GM19463 (cell line): ENCODE measurements around the gene CEPT1.

ENCODE experiments used
- ATAC-seq: cut with Tn5 transposase; IDR thresholded peaks from one replicate; pipeline ENCODE4 v1.9.1; 2021; ENCODE audit warnings: mild to moderate bottlenecking, moderate library complexity; ENCODE audit not compliant: unreplicated experiment

CEPT1 gene

DNA sequence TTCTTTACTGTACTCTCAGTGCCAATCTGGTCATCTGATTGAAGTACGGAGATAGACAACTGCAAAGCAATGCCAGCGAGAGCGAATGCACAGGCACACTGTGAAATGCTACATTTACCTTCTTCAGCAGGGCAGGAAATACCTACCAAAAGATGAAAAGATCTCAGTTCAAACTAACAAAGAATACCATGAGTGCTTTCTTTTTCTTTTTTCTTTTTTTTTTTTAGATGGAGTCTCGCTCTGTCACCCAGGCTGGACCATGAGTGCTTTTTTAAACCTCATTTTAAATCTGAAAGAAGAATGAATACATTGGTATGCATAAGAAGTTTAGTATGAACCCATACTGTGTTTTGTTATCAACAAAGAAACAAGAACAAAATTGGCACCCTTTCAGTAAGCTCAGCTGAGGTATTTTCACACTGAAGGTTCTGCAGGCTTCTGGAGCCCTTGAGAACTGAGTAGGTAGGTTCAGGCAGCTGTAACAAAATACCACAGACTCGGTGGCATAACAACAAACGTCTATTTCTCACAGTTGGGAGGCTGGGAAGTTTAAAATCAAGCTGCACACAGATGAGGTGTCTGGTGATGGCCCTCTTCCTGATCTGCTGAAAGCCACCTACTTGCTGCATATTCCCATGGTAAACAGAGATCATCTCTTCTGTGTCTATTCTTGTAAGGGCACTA lies 85.8 kb downstream of the CEPT1 start:
- ATAC-seq = no peak

DNA sequence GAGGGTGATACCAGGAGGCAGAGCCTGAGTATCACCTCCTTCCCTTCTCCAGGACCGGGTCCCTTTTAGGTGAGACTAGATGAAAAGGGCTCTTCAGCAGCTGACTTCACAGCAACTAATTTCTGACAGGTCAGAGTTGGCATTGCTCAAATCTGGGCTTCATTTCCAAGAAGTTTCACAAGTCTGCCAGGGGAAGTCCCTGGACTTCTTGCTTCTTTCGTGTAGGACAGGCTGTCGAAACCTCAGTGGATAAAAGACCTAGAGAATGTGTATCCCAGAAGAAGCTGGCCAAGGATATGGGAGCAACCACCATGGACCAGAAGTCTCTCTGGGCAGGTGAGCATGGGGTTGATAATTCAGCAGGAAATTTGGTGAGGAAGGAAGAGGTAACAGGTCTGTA lies 87.4 kb downstream of the CEPT1 start, which contains the start of gene CHI3L2:
Gene CHI3L2, plus strand, starts transcription at position 280 of the 400 bp plus-strand sequence. Its CDS starts 17 bp downstream, at position 297.
- ATAC-seq = no peak

DNA sequence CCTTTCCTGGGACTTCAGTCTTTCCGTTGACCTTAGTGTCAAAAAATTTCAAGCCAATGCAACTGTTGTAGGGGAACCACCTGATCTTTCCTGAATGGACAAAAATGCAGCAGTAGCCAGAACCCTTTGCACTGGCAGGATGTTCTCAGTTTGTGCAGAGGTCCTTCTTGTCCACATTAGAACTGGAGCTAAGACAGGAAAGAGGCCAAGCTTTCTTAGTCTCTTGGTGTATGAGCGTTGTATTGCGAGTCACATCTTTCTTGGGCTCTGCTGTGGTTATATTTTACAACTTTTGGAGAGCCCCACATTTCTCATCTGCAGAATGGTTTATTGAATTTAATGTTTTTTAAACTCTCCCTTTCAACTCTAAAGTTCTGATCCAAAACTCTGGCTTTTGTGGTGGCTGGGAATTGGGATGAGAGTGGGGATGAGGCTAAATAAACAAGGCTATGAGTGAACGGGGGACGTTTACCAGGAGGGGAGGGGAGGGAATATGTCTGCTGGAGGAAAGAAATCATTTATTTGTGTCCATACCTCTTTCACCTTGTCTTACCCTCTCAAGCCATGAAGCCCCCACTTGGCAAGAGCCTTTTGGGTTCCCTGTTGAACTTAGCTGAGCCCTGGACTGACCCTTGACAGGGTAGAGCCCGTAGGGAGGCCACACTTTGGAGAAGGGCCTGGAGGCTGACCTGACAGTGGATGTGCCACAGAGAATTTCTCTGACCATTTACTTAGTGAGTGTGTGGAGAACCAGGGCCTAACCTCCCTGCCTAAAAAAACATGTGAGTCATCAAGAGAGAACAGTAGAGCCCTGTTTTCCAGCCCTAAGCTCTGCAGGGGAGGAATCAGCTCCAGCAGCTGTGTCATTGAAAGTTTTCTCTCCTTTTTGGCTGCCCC lies 88.1 kb downstream of the CEPT1 start:
- no peak for ATAC-seq

DNA sequence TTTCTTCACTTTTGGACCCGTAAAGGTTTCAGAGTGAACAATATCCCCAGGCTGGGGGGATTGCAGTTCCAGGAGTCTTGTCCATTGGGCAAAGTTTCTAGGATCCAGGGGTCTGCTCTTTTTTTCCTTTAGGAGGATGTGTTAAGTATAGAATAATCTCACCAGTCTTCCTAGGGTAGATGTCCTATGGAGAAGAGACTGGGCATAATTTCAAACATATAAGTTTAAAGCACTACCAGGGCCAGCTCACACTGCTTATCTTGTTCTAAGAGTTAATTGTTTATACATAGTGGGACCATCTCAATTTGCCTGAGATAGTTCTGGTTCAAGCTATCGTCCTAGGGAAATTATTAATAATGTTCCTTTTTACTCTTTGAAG lies 88.7 kb downstream of the CEPT1 start:
- ATAC-seq = no peak

DNA sequence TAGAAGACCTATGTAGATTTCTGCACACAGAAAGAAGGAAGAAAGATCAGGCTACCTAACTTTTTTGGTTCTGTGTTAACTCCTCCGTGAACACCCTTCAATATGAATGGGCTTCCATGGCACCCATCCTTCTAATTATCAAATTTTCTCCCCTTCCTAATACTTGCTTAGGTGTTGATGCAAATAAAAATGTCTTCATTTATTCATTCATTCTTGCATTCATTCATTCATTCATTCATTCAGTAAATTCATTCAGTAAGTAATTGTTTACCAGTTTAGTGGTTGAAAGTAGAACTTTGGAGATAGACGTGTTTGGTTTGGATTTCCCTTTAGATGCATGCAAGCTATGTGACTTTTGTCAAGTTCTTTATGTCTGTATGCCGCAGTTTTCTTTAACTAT lies 92.1 kb downstream of the CEPT1 start:
- no peak for ATAC-seq

DNA sequence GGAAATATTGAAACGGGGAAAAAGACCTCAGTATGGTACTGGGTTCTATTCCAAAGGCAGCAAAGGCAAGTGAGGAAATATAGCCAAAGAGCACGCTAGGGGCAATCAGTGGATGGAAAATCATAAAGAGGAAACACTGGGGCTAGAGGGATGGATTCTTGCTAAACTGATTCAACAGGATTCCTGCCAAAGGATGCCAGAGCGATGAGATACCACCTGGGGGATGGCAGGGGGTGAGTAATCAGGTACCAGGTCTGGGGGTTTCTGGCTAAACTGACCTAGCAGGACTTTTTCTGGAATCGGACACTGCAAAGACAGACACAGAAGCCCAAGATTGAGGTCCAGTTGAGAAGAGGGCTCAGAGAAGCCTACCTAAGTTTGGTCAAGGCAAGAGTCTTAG lies 94.2 kb downstream of the CEPT1 start:
- no peak for ATAC-seq
